Sciatic nerve (tissue), 1 donor: ENCODE measurements around the gene RPL34. TPM values are rescaled to one million over a fixed set of nuclear protein-coding genes. Genes with fewer than 3 reads are reported as not detected.

Experiments
- total RNA-seq: library from RNA; stranded (reverse); fragmentation: NEBNext Ultra II Directional; extraction: Animal tissue kit (Norgen Biotek cat#: 25700); gene quantifications from one replicate; pipeline ENCODE4 v1.2.1, GENCODE V29; 2021
- donor health status: DM: no; HTN: no; CAD: no.

The RPL34 gene
- total RNA-seq, 1 donor from 2014 or later = 980 TPM

Other genes with a start within 250 kb of the RPL34 start
- gene OSTC, start 30.0 kb downstream of the RPL34 start, total RNA-seq = 50.5 TPM
- gene ETNPPL, start 142.5 kb downstream of the RPL34 start, total RNA-seq = 8.3 TPM